ENCODE results near the gene NOX4.
"Not testable (repeated sequence)": the region's sequence is repeated elsewhere in the genome, so short reads cannot be mapped to it uniquely, and the experiment has no call there.

Gene NOX4

GRCh38 chr11:89378986-89379385, 112.2 kb downstream of the NOX4 start:
- not testable (repeated sequence) for DNase-seq

GRCh38 chr11:89369356-89369755, 121.8 kb downstream of the NOX4 start:
- not testable (repeated sequence) for DNase-seq

DNA sequence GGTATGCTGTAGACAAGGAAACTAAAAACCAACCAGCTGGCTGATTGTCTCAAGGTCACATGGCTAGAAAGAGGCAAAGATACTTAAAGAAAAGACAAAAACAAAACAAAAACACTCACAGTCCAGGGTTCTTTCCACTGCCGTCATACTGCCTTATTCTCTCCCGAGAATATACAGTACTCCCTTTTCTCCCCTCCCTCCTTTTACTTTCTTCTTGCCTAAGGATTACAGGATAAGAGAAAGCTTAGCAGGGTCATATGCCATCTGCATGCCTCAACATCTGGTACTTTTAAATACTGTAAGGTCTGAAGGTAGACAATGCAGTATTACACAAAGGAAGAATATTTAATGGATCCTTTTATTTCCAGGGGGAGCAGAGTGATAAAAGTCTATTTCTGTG, 126.3 kb downstream of the NOX4 start:
- DNase-seq: not testable (repeated sequence)

- DNase-seq: no peak
These were observed 129.4 kb downstream of the NOX4 start for GRCh38 chr11:89361734-89362133.

DNA sequence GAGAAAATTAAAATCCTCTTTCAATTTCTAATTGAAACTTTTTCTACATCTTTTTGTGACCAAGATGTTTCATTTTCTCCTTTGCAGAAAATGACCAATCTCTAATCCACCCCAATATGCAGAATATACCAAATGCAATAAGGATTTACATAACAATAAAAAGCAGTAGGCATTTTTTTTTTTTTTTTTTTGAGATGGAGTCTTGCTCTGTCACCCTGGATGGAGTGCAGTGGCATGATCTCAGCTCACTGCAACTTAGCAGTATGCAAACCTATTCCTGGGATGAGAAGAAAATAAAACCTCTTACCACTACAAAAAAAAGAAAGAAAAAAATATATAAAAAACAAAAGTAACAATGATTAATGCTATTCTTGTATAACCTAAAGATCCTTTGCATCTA, 132.0 kb downstream of the NOX4 start:
- not testable (repeated sequence) for DNase-seq

- no peak for DNase-seq
These were observed 132.4 kb downstream of the NOX4 start for GRCh38 chr11:89358761-89359160.

GRCh38 chr11:89355646-89356045, 135.5 kb downstream of the NOX4 start:
- DNase-seq: no peak

- DNase-seq: not testable (repeated sequence)
These were observed 136.7 kb downstream of the NOX4 start for GRCh38 chr11:89354513-89354912.

GRCh38 chr11:89347071-89347470, 144.1 kb downstream of the NOX4 start:
- DNase-seq: no peak

- DNase-seq: no peak
These were observed 144.6 kb downstream of the NOX4 start for GRCh38 chr11:89346601-89347000.

- DNase-seq: not testable (repeated sequence)
These were observed 148.1 kb downstream of the NOX4 start for GRCh38 chr11:89342880-89343572.

- not testable (repeated sequence) for DNase-seq
These were observed 150.7 kb downstream of the NOX4 start for GRCh38 chr11:89340450-89340849.

- DNase-seq: not testable (repeated sequence)
These were observed 153.1 kb downstream of the NOX4 start for GRCh38 chr11:89338073-89338472.

- not testable (repeated sequence) for DNase-seq
These were observed 154.0 kb downstream of the NOX4 start for GRCh38 chr11:89337100-89337650.

- not testable (repeated sequence) for DNase-seq
These were observed 157.5 kb downstream of the NOX4 start for GRCh38 chr11:89333704-89334103.

DNA sequence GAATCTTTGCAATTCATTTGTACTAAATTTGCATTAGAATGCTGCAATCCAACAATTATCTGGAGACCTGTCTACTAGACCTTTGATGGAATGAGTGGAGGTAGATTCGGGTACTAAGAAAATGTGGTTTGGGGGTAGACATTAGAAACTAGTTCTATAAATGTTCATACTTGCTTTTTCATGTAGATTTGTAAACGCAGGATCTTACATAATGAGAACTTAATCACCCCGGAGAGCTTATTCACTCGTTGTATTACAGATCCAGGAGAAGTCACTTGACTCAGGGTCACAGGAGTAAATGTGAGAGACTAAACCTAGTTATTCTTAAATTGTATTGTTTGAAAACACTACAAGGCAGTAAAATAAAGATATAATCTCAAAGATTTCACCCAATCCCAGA, 159.2 kb downstream of the NOX4 start:
- not testable (repeated sequence) for DNase-seq

- DNase-seq: no peak
These were observed 163.3 kb downstream of the NOX4 start for GRCh38 chr11:89327885-89328284.

DNA sequence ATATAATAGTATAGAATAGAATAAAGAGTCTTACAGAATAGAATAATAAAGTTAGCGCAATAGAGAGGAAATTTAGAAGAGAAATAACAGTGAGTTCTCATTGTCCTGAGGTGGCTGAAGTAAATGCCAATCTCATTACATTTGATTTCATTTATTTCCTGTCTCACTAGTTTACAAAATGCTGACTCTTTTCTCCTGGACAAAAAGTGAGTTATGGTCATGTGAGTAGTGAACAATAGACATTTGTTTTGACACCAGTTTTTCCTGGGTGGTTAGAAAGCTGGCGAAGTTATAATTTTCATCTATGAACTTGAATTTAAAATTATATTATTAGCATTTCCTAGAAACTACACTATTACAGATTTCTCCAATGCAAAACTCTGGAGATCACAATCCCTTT, 169.8 kb downstream of the NOX4 start:
- no peak for DNase-seq

DNA sequence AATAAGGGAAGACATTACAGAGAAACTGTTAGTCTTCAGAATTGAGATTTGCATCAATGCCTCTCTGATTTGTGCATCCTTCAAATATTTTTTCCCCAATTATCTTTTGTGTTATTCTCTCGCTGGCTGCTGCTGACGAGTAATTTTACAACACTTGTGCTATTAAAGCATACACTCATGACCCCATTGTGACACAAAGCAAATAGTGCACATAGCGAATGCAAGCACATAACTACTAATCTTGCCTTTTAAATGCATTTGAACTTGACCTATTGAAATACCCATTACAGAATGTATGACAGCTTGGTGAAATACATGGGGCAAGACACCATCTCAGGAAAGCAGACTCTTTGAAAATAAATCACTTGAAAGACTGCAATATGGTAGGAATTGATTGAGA, 180.6 kb downstream of the NOX4 start:
- DNase-seq: not testable (repeated sequence)

- DNase-seq: not testable (repeated sequence)
These were observed 181.7 kb downstream of the NOX4 start for GRCh38 chr11:89309321-89309985.

DNA sequence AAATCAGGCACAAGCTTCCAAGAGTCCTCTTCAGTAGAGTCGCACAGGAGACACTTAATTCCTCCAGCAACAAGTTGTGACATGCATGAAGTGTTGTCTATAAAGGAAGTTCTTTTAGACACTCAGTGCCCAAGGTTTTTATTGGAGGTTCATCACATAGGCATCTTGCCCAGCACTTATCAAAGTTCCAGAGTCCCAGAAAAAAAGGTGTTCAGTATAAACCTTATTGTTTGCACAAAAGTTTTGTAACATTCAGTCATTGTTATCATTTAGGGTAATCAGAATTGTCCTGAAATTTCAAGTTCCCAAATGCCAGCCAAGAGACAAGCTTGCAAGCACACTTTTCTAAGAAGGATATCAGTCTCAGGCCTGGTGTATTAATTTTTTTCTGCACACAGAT, 182.9 kb downstream of the NOX4 start:
- DNase-seq: not testable (repeated sequence)

DNA sequence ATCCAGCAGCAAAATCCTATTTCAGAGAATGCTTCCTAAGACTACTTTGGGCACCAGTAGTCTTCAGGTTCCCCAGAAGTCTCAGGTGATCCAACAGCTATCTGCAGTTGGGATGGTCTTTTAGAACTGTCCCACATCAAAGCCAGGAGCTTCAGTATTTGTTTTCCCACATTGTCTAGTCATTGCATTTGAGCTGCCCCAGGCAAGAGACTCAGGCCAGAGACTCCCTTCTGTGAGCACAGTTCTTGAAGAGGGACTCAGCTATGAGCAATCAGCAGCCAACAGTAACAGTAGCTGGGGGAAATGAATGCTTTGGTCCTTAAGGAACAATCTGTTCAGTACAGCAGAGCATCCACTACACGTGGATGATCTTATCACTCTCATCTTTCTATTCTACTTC, 188.1 kb downstream of the NOX4 start:
- DNase-seq: not testable (repeated sequence)

DNA sequence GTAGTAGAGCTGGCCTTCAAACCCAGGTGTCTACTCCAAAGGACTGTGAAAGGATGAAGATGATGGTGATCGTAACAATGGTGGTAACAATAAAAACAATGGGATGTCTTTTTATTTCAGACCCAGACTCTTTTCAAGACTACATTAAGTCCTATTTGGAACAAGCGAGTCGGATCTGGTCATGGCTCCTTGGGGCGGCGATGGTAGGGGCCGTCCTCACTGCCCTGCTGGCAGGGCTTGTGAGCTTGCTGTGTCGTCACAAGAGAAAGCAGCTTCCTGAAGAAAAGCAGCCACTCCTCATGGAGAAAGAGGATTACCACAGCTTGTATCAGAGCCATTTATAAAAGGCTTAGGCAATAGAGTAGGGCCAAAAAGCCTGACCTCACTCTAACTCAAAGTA, 196.2 kb downstream of the NOX4 start:
- DNase-seq: not testable (repeated sequence)
